ENCODE measurements around the gene CCDC192. TPM values are rescaled to one million over a fixed set of nuclear protein-coding genes. Genes with fewer than 3 reads are reported as not detected.
"Not testable (repeated sequence)": the region's sequence is repeated elsewhere in the genome, so short reads cannot be mapped to it uniquely, and the experiment has no call there.

Gene CCDC192
- polyA plus RNA-seq, 1 donor = 0.88 TPM

DNA sequence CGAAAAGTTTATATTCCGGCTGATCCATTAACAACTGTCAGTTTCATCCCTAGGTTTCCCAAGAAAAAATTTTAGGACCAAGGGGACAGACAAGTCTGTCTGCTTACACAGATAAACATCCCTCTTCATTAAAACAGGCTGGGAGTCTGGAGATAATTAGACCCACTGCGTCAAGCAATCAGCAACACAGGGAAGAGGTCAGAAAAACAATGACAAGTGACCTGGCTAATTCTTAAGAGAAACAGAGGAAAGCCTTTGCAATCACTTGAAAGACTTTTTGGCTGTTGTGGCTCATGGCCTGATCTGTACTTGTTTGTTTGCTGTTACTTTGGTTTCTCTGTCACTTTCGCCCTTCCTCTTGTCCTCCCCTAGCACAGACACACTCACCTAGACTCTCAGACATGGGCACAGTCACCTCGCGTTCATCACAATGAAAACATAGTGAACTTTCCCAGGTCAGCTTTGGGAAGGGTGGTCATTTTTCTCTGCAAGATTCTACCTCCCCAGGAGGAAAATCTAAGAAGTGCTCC lies 2.9 kb upstream of the CCDC192 start:
- no peak for DNase-seq

DNA sequence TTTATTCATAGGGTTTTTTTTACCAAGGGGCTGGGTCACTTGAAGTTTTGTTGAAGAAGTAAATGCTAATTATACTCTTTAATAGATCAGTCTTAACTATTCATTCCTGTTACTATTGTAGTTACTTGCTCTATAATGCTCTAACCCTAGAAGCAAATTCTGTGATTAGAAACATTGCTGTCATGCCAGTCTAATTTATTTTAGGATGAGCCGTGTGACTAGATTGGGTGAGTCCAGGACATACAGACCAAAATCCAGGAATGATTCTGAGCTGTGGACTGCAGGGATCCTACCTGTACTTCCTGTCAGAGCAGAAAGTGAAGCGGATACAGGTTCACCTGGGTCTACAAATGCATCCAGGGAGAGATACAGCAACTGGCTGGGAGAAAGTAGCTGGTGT lies 757 bp upstream of the CCDC192 start:
- no peak for DNase-seq

- no peak for DNase-seq
These were observed 2.1 kb downstream of the CCDC192 start for GRCh38 chr5:127705120-127705892.

DNA sequence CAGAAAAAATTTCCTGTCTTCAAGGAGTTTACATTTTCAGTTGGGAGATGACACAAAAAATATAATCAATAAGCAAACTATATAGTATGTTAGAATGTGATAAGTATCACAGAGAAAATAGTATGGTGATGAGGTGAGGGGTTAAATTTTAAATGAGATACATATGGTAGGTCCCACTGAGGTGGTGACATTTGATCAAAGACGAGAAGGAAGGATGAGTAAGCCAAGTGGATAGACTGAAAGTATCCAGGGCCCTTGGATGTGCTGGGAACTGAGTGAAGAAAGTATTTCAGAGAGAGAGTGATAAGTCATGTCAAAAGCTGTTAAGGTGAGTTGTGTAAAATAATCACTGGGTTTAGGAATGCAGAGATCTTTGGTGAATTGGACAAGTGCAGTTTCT lies 3.5 kb downstream of the CCDC192 start:
- DNase-seq = no peak

DNA sequence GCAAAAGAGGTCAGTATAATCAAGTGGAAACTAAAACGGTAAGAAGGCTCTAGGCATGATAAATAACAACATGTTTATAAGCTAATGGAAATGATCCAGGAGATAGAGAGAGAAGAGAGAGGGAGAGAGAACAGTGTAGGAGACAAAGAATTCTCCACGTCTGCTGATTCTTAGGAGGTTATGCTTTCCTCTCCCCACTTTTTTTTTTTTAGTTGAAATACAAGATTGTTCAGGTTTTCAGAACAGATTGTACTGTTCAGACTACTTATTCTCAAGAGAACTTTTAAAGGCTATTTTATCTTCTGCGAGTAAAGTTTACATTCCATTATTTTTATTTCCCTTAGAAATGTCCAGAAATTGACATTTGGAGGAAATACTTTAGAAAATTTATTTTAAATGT lies 4.0 kb downstream of the CCDC192 start:
- no peak for DNase-seq

GRCh38 chr5:127713083-127713482 lies 9.9 kb downstream of the CCDC192 start:
- DNase-seq = not testable (repeated sequence)

DNA sequence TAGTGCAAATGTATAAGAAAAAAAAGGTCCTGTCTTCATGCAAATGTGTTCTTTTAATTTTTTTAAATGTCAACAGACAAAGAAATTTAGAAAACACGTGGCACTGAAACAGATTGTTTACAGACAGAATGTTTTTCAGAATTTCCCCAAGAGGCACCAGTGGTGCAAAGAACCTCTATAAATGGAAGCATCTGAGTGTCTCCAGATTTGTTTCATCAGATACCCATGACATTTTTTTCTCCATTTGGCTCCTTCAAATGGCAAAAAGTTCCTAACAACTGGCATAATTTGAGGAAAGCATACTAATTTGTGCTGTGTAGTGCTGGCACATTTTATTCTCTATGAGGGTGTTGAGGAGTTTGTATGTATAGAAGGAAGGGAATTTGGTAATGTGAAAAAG lies 15.0 kb downstream of the CCDC192 start:
- no peak for DNase-seq

DNA sequence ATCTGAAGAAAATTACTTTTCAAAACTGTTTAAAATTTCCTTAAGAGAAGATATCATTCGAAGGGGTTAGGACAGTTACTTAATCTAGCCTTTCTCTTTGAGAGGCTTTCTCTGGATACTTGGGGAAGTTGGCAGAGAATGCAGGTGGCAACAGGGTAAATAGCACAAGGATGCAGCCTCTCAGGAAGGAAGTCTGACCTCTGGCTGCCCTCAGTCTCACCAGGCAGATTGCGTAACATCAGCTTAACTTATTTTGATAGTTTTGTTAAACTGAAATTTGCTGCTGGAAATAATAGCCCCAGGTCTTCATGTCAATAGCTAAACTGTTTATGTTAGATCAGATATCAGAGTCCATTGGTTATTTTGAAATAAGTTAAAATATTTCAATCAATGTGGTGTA lies 20.4 kb downstream of the CCDC192 start:
- DNase-seq = no peak

GRCh38 chr5:127725673-127726072 lies 22.5 kb downstream of the CCDC192 start:
- DNase-seq = no peak

- no peak for DNase-seq
These were observed 29.8 kb downstream of the CCDC192 start for GRCh38 chr5:127732963-127733362.

- not testable (repeated sequence) for DNase-seq
These were observed 36.2 kb downstream of the CCDC192 start for GRCh38 chr5:127739348-127739747.

- no peak for DNase-seq
These were observed 36.7 kb downstream of the CCDC192 start for GRCh38 chr5:127739807-127740384.

DNA sequence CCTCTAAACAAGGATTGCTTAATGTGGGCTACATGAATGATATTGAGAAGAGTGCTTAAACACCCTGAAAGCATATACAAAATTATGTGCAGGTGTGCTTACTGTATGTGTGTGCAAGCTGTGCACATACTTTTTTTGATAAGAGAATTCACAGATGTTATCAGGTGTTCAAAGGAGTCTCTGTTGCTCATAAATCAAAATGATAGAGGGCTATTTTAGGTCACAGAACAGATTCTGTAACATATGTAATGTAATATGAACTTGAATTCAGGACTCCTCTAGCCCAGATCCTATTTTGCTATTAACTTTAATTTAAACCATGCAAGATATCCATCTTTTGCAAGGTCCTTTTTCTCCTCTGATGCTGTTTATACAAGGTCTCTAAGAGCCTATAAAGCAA lies 38.2 kb downstream of the CCDC192 start:
- DNase-seq = no peak

GRCh38 chr5:127744241-127744640 lies 41.0 kb downstream of the CCDC192 start:
- no peak for DNase-seq

GRCh38 chr5:127746756-127747155 lies 43.6 kb downstream of the CCDC192 start:
- peak; percentile 7 for DNase-seq

- DNase-seq = not testable (repeated sequence)
These were observed 49.5 kb downstream of the CCDC192 start for GRCh38 chr5:127752503-127753265.

DNA sequence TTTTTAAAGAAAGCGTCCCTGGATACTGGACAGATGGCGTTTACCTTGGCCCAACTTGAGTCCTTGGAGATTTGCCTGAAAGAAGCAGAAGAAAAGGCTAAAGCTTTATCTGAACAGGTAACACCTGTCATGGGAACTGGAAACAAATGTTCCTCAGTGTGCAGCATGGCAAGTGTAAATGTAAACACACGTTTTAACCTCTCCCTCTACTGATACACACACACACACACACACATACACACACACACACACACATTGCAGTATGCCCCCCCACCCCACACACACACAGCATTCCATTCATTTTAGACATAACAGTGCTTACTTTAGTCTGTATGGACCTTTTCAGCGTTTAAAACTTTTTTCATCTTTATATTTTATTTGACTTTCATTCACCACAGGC lies 51.1 kb downstream of the CCDC192 start:
- no peak for DNase-seq

DNA sequence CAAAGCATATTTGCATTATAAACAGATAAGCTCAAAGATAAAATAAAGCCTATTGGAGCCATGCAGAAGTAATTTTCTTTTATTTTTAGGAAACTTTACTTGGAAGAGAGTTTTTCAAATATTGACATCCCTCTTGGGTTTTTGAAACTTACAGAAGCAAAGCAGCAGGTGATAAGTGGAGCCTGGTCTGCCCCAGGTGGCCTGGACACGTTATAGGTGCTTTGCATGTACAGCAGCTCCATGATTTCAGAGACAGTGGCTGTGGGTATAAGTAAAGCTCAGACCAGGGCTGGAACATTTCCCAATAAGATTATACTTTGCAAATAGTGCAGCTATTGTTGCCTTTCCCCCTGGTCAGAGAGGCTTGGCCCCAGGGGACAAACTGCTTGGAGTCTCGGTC lies 51.5 kb downstream of the CCDC192 start:
- no peak for DNase-seq

DNA sequence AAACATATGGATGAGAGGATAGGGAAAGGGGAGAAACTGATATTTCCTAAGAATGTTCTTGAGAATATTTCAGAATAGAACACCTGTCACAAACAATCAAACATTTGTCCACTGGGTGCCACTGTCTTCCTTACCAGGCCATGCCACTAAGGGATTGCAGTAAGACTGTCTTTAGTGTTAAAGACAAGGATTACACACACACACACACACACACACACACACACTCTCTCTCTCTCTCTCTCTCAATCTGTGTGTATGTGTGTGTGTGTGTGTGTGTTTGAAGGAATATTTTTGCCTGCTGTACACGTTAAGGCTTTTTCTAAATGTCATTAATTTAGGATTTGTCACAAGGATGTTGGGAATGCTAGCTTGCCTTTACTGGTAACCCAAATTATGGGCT lies 54.4 kb downstream of the CCDC192 start:
- peak; percentile 8 for DNase-seq

GRCh38 chr5:127758766-127759283 lies 55.6 kb downstream of the CCDC192 start:
- DNase-seq = no peak

- DNase-seq = no peak
These were observed 58.7 kb downstream of the CCDC192 start for GRCh38 chr5:127761869-127762268.

DNA sequence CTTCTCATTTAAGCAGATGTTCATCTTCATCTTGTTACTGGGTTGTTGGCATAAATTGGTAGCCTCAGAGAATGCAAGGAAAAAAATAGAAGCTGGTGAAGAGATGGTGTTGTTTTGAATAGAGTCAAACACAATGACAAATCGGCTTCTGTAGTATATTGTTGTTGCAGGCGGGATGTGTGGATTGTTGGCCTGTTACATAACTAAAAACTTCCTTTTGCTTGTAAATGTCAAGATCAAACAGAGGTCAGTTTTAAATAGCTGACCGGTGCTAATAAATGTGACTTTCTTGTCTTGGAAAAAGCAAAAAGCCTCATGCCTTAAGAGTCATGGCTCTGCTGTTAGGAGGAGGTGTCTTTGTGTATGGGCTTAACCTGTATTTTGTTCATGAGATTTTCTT lies 59.2 kb downstream of the CCDC192 start:
- no peak for DNase-seq

- DNase-seq = no peak
These were observed 63.6 kb downstream of the CCDC192 start for GRCh38 chr5:127766676-127767335.
